ENCODE measurements around the gene ENGASE.

GRCh38 chr17:79062691-79063090, 11.9 kb upstream of the ENGASE start:
- TF ChIP-seq CTCF (IDR thresholded peaks at IDR 0.05): no peak
- no peak for TF ChIP-seq EP300 (IDR thresholded peaks at IDR 0.05)

Measured in stomach (tissue), 4 donors.